GM19463 (cell line): ENCODE measurements around the gene TMEM186.
A peak's percentile ranks its signal among the peaks of the same experiment; 100 is the strongest.
"Not testable (repeated sequence)": the region's sequence is repeated elsewhere in the genome, so short reads cannot be mapped to it uniquely, and the experiment has no call there.

Source experiments
- ATAC-seq: cut with Tn5 transposase; IDR thresholded peaks from one replicate; pipeline ENCODE4 v1.9.1; 2021; ENCODE audit warnings: mild to moderate bottlenecking, moderate library complexity; ENCODE audit not compliant: unreplicated experiment

Gene TMEM186

DNA sequence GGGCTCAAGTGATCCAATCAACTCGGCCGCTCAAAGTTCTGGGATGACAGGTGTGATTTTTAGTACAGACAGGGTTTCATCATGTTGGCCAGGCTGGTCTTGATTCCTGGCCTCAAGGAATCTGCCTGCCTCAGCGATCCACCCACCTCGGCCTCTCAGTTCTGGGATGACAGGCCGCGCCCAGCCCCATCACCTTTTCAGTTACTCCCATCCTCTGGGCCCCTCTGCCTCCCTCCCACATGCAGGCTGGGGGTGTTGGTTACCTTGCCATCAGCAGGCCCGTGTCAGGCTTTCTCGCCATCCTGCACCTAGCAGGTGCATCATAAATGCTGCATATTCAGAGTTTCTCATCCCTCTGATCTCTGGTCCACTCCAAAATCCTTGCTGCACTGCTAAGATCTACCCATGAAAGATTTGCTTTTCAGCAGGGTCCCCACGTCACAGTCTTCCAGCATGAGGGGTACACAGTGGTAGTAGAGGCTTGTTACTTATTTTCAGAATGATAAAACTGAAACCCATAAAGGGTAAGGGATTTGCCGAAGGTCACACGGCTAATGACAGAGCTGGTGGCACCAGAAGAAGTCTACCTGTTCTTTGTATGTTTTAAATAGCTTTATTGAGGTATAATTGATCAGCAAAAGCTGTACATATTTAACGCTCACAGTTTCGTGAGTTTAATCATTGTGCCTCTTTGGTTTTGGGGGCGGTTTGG, 16.8 kb upstream of the TMEM186 start:
- ATAC-seq, result peak; percentile 40

DNA sequence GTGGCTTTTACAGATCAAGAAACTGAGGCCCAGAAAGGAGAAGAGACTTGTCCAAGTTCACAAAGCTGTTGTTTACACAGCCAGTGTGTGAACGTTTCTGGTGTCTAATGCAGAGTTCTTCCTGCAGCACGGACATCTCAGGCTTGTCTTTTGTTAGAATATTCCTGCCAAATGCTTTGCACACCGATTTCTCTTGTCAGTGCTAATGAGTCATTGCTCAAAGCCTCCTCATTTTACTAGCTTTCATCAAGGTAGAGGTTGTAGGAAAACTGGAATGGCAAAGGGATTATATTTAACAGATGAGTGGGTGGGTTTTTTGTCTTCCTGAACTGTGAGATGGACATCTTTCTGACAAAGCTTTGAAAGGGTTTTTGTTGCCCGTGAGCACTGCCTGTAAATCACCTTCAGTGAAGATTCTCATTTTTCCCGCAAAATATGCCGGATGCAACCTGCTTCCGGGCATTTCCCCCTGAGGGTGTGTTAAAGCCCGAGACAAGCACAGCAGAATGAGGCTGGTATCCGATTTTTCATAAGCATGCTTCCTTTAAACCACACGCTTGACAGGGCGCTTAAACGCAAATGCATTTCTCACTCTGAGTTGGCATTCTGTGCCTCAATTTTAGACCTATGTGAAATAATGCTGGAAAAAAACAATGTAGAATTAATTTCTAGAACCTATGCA, 14.9 kb upstream of the TMEM186 start:
- no peak for ATAC-seq

DNA sequence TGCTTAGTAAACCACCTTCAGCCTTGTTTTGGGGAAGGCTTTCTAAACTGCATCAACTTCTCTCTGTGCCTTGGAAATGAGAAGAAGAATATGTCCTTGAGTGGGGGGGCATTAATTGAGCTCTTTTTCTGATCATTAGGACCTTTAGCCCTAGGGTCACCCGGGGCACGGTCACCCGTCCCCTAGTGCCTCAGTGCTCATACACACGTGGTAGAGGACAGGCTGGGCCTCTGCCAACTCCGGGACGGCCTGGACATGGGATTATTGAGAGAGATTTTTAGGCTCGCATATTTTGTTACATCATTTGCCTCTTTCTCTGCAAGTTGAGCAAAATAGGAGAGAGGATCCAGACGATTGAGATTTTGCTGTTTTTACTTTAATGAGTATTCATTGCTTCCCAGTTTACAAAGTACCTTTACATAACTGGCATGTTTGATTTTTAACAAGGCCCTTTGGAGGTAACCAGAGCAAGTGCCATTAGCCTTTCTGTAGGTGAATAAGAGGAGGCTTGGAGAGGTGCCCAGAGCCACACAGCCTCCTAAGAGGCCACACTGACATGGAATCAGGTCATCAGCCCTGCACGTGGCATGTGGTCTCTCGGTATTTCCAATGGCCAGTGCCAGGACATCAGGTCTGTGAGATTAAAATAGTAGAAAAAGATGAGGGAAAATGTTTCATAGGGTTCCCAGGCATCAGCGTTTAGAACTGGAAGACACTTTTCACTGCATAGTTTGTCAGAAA, 11.3 kb upstream of the TMEM186 start:
- no peak for ATAC-seq

DNA sequence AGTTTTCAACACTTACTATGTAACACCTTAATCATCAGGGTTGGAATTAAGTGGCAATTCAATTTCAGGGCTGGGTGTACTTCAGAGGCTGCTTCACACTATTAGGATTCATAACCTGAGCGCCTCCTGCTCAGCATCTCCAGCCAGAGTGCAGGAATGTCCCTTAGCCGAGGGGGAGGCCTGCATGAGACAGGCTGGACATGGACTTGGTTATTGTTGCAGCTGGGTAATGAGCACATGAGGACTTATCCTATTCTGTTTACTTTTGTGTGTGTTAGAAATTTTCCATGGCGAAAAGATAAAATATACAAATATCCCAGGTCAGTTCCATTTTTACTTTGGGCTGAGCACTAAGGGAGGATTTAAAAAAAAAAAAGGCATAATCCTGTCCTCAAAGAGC, 10.6 kb upstream of the TMEM186 start:
- no peak for ATAC-seq

DNA sequence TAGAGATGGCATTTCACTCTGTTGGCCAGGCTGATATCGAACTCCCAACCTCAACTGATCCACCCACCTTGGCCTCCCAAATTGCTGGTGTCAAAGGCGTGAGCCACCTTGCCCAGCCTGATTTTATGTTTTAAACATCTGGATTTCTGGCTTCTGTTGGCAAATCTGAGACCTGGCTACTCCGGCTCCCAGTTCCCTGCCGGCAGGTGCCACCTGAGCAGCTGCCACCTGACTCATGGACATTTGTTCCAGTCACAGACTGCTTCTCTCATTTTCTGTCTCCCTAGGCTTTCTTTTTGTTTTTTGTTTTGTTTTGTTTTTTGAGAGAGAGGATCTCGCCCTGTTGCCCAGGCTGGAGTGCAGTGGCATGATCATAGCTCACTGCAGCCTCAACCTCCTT, 9.8 kb upstream of the TMEM186 start:
- ATAC-seq, result no peak

- no peak for ATAC-seq
Observed at GRCh38 chr16:8806272-8806983, 9.0 kb upstream of the TMEM186 start.

DNA sequence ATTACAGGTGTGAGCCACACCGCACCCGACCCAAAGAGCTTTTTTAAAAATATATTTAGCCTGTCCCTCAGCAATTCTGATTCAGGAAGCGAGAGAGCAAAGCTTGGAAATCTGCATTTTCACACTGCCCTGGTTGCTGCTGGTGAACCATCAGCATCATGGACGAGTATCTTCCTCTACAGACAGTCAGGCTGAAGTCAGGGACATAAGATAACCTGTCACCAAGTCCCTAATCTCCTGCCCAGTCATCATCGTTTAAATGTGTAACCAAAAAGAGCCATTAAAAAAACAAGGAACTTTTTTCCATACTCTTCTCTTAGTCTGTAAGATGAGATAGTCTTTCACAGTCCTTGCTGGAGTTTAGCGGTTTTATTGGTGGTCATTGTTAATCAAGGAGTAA, 6.9 kb upstream of the TMEM186 start:
- no peak for ATAC-seq

DNA sequence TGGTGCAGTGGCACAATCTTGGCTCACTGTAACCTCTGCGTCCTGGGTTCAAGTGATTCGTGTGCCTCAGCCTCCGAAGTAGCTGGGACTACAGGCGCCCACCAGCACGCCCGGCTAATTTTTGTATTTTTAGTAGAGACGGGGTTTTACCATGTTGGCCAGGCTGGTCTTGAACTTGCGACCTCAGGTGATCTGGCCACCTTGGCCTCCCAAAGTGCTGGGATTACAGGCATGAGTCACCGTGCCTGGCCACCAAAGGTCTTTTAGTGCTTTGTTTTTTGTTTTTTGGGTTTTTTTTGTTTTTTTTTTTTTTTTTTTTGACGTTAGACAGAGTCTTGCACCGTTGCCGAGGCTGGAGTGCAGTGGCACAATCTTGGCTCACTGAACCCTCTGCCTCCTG, 6.3 kb upstream of the TMEM186 start:
- not testable (repeated sequence) for ATAC-seq

GRCh38 chr16:8801701-8802100, 4.3 kb upstream of the TMEM186 start:
- no peak for ATAC-seq

DNA sequence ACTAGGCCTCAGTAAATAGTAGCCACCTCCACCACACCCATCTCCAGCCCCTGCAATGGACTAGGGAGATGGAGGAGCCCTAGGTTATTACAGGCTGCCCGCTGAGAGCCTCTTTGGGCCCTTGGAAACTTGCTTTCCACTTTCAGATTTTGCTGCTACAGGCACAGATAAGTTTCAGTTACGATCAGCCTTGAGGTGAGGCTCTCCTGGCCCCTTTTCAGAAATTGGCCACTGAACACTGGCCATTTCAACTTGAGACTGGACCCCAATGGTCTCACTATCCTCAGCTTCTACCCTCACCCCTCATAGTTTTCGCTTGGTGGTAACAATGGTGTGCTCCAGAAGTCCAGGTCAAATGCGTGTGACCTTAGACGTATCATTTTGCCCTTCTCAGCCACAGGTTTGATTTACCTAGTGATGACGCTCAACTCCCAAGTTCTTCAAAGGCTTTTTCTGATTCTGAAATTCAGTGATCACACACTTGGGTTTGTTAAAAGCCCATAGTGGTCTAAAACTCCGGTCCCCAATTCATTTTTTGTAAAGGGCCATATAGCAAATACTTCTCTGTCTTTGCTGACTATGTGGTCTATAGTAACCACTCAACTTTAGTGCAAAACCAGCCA, 1.2 kb upstream of the TMEM186 start:
- ATAC-seq, result no peak

GRCh38 chr16:8798174-8798527, 712 bp upstream of the TMEM186 start:
- no peak for ATAC-seq

GRCh38 chr16:8796469-8797363, 723 bp downstream of the TMEM186 start:
- no peak for ATAC-seq

GRCh38 chr16:8795818-8796217, 1.6 kb downstream of the TMEM186 start:
- ATAC-seq, result no peak

GRCh38 chr16:8795091-8795490, 2.3 kb downstream of the TMEM186 start:
- no peak for ATAC-seq

GRCh38 chr16:8788578-8789172, 8.8 kb downstream of the TMEM186 start:
- ATAC-seq, result no peak

- not testable (repeated sequence) for ATAC-seq
Observed at GRCh38 chr16:8786316-8786715, 11.1 kb downstream of the TMEM186 start.

DNA sequence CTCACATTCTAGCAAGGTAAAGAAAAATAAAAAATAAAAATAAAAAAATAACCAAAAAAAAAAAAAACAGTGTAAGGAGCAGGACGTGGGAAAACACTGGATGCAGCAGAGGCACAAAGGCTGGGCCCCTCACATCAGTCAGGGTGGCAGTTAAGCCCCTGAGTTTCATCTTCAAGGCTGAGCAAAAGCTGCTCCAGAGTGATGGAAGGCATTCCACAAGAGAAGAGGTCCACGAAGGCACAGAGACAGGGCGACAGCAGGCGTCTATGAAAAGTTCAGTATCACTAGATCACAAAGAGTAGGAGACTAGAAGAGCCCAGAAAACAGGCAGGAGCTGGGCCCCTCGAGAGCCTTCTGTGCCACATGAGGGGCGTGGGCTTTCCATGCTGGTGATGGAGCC, 12.0 kb downstream of the TMEM186 start:
- ATAC-seq, result no peak

DNA sequence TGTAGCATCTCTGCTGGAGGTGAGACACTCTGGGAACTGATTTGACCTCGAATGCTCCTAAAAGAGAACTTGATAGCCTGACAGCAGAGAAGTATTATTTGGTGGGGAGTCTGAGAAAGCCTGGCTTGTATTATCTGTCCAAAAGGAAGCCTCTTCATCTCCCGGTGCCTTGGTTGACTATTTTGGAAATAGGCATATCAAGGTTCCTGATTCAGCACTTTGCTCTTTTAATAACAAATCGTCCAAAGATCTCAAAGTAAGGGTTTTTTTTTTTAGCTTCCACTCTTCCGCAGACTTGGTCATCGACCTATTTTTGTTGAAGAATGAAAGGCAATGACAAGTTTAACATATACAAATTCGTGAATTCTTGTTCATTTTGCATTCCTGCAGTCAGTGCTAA, 14.8 kb downstream of the TMEM186 start:
- ATAC-seq, result no peak

DNA sequence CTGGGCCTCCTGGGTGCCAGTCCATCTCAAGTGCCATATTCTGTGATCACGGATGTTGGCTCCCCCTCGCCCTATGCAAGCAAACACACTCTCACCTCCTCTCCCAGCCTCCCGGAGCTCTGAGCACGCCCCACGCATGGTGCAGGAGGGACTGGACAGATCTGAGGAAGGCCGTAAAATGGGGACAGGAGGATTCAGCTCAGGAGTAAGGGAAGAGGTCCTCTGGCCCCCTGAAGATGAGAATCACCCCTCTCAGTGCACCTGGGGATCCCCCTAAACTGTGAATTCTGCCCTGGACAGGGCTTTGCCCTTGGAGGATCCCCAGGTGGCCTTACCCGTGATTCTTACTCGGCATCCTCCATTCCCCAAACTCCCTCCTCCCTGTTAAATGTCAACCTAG, 15.6 kb downstream of the TMEM186 start:
- no peak for ATAC-seq

DNA sequence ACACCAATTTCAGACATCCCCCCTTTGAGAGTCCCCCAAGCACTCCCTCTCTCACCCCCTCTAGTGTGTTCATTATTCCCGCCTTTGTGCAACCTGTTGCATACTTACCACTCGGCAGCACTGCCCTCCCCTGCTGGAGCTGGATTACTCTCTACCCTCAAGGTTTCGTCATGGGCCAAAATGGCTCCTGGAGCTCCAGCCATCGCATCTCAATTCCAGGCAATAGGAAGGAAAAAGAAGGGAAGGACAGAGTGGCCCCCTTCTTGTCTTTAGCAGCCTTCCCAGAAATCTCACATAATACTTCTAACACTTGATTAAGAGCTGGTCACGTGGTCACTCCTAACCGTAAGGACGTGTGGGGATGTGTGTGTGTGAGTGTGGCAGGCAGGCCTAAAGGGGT, 20.2 kb downstream of the TMEM186 start:
- ATAC-seq, result no peak
